Mesodermal cell (in vitro differentiated cells): ENCODE measurements around the gene CNPY1.

Experiments
- H3K27ac ChIP-seq: 2 replicates; pipeline ENCODE4 v1.7.0; 2013; ENCODE audit warnings: mild to moderate bottlenecking, low read depth, low read length, moderate library complexity; ENCODE audit not compliant: severe bottlenecking
- H3K36me3 ChIP-seq: 2 replicates; pipeline ENCODE4 v1.7.1; 2013; ENCODE audit warnings: mild to moderate bottlenecking, low read length, moderate library complexity; ENCODE audit not compliant: control insufficient read depth, insufficient read depth
- H3K4me1 ChIP-seq: one replicate; pipeline ENCODE4 v1.7.1; 2013; ENCODE audit warnings: mild to moderate bottlenecking, low read length; ENCODE audit not compliant: insufficient read depth, control insufficient read depth, poor library complexity, severe bottlenecking
- H3K4me3 ChIP-seq: 2 replicates; pipeline ENCODE4 v1.7.0; 2013; ENCODE audit warnings: low read length, control low read depth, mild to moderate bottlenecking; ENCODE audit not compliant: insufficient read depth, poor library complexity, severe bottlenecking; ENCODE audit errors: extremely low read depth
- H3K9me3 ChIP-seq: 2 replicates; pipeline ENCODE4 v1.7.1; 2013; ENCODE audit warnings: mild to moderate bottlenecking, low read length, moderate library complexity; ENCODE audit not compliant: control insufficient read depth
- WGBS, 2 experiments: methylation state at CpG; one replicate each; pipeline ENCODE4 v1.1.5; 2013; ENCODE audit warnings: missing lambda C conversion rate in 2 of 2; ENCODE audit not compliant: insufficient coverage in 2 of 2; 5-methylcytosine and 5-hydroxymethylcytosine counted together

CNPY1 gene

DNA sequence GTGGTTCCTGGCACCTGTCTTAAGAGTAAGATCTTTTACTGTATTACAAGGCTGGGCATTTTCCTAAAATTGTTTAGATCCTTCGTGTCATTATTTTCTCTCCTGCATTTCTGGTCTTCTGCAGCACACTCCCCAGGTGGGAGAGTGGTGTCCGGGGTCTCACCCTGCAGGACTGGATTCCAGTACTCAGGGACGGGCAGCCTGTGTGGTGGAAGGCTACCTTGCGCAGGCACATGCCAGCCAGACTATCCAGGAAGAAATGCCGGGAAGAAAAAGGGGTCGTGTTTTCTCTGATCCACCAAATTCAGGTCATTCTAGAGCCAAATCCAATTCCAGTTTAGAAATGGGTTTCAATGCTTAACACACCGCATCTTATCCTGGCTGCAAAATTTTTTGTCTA lies 27.7 kb downstream of the CNPY1 start:
- H3K4me1 ChIP-seq = no peaks in the 10 kb centered on the region
- no peak overlapping the region for H3K27ac ChIP-seq
- H3K4me3 ChIP-seq = no peak overlapping the region
- 80 to 89% methylated on average over 6 to 7 of the region's 7 CpGs for WGBS, 2 experiments
- no peaks in the 10 kb centered on the region for H3K9me3 ChIP-seq
- H3K36me3 ChIP-seq = no peaks in the 10 kb centered on the region

DNA sequence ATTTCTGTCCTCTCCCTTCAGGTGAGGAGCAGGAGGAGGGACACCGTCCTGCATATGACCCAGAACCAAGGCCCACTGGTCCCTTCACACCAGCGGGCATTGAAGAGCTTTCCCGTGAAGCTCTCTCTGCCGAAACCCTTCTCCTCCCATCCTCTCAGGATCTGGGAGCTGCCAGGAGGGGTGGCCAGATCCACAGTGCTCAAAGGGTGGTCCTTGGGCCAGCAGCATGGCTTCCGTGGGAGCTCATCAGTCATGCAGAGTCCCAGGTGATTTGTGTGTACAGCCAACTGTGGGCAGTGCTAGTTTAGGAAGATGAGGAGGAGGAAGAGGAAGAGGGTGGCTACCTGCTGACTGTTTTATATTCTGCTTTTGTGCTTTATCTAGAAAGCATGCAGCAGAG lies 28.4 kb downstream of the CNPY1 start:
- 67 to 81% methylated on average over 1 to 5 of the region's 5 CpGs for WGBS, 2 experiments
- H3K4me3 ChIP-seq = no peak overlapping the region
- H3K4me1 ChIP-seq = no peaks in the 10 kb centered on the region
- H3K9me3 ChIP-seq = no peaks in the 10 kb centered on the region
- no peak overlapping the region for H3K27ac ChIP-seq
- H3K36me3 ChIP-seq = no peaks in the 10 kb centered on the region

DNA sequence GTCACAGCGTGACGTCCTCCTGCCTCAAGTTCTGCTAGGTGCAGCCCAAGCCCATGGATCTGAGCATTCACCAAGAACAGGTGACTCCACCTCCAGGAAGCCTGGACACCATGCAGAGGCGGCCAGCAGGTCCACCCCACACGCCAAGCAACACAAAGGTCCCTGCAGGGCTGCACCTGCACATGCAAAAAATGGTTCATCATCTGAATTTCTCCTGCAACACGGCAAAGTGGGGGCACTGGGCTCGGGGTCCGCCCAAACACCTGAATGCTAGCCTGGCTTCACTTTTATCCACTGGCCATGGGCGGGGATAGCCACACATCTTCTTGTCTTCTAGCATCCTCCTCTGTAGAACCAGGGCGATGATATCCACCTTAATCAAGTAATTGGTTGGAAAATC lies 28.9 kb downstream of the CNPY1 start:
- H3K36me3 ChIP-seq = no peaks in the 10 kb centered on the region
- no peak overlapping the region for H3K4me3 ChIP-seq
- WGBS, 2 experiments = 79 to 82% methylated on average over 8 to 9 of the region's 9 CpGs
- H3K27ac ChIP-seq = no peak overlapping the region
- no peaks in the 10 kb centered on the region for H3K4me1 ChIP-seq
- no peaks in the 10 kb centered on the region for H3K9me3 ChIP-seq

DNA sequence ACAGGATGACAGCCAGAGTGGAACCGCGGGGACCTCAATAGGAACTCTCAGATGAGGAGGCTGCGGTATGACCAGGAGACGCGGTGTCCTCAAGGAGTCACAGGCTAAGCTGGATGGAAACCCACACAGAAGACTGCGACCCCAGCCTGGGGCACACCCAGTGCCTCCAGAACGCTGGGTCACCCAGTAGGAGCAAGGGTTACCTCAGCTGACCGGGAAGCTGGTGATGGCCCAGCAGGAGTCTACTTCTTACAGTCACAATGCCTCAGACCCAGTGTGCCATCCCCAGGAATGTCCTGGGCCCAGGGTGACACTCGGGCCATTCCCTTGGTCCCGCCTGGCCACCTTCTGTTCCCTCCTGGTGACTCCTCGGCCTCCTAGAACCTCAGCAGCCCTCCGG lies 29.9 kb downstream of the CNPY1 start:
- Histone ChIP-seq H3K36me3 (no peaks in the 10 kb centered on the region), H3K4me3 (no peak overlapping the region), H3K27ac (no peak overlapping the region), H3K9me3 (no peaks in the 10 kb centered on the region), H3K4me1 (no peaks in the 10 kb centered on the region)
- WGBS, 2 experiments = 81 to 86% methylated on average over 11 to 12 of the region's 12 CpGs

DNA sequence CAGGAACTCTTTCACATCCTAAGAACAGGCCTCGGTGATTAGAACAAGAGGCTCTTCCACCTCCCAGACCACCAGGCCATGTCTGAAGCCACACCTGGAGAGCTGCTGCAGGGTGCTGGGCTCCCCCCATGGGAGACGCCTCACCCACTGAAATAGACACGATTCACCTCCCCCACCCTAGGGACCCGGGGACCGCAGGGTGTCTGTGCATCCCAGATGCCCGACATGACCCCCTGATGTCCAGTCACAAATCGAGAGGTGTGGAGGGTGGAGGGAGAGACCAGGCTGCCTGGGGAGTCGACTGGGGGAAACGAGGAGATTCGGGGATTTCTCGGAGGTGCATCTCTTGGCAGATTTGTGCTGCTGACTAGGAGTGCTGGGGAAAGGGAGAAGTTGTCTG lies 31.0 kb downstream of the CNPY1 start:
- Histone ChIP-seq H3K4me3 (no peak overlapping the region), H3K27ac (no peak overlapping the region), H3K9me3 (no peaks in the 10 kb centered on the region), H3K36me3 (no peaks in the 10 kb centered on the region), H3K4me1 (no peaks in the 10 kb centered on the region)
- 71 to 94% methylated on average over 5 to 7 of the region's 11 CpGs for WGBS, 2 experiments

DNA sequence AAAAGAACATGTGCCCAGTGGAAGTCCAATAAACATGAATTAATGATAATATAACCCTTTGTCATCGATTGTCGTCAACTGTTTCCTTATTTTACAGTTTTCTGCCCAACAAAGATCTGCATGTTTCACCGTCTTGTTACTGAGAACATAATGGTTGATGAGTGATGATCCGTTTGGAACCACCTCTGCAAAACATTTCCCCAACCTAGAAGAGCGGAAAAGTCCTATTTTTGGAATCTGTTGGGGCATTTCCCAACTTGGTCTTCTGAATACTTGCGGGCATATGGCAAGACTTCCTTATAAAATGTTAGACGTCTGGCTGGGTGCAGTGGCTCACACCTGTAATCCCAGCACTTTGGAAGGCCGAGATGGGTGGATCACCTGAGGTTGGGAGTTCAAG lies 32.1 kb downstream of the CNPY1 start:
- Histone ChIP-seq H3K36me3 (no peaks in the 10 kb centered on the region), H3K27ac (no peak overlapping the region), H3K4me1 (no peaks in the 10 kb centered on the region), H3K4me3 (no peak overlapping the region), H3K9me3 (no peaks in the 10 kb centered on the region)
- 91% methylated on average over 3 to 5 of the region's 8 CpGs for WGBS, 2 experiments

DNA sequence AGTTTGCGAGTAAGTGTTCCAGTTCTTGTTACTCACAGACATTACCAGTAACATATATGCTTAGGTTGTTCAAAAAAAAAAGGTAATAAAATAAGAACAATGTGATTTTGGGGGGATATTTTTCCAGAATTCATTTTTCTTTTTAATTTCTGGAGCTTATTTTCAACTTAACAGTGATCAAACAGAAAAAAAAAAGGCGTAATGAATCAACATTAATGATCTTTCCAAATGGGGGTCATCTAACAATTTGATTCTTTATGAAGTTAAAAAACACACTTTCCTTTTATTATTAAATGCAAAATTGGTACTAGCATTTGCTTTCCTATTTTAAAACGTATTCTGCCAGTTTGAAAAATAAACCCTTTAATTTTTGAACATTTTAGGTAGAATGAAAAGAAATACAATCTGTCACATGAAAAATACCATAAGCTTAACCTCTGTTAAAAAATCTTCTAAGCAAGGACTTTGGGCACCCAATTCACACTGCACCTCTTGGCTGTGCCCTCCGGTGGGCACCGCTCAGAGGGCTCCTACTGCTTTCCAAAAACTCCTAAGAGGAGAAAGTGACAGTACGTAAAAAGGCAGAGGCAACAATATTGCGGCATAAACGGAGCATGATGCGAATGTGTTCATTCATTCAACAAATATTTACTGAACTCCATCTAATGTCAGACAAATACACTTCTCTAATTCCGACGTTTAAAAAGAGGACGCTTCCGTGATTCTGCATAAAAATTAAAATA lies 32.6 kb downstream of the CNPY1 start:
- H3K9me3 ChIP-seq = no peaks in the 10 kb centered on the region
- no peak overlapping the region for H3K4me3 ChIP-seq
- H3K36me3 ChIP-seq = no peaks in the 10 kb centered on the region
- H3K27ac ChIP-seq = no peak overlapping the region
- H3K4me1 ChIP-seq = no peaks in the 10 kb centered on the region
- WGBS, 2 experiments = 40 to 69% methylated on average over 1 to 9 of the region's 13 CpGs

DNA sequence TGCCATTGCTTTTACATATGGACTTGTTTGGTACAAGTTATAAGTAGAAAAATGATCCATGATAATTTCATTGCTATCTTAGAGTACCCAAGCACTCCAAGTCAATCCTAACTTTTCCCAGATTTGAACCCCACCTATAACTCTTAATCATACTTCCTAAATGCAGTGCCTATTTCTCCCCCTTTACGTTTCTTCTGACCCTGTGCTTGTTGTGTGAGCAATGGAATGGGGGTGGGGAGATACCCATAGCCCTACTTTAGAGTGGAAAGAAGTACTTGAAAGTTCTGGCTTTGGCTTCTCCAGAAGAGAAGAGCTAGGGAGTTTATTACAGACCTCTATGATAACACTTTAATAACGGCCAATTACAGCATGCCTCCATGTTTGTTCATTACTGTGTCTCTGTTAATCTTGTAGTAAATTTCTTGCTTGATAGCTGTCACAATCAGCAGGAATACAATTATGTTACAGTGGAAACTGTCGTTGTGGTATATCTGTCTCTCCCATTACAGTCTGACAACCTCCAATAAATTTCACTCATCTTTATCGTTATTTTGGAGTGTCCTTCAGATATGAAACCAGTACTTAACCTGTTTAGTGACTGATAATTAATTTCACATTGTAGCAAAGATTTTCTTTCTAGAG lies 34.0 kb downstream of the CNPY1 start:
- H3K36me3 ChIP-seq = no peaks in the 10 kb centered on the region
- H3K4me1 ChIP-seq = no peaks in the 10 kb centered on the region
- no CpG with 5 or more reads among the region's 4 CpGs for WGBS, 2 experiments
- H3K9me3 ChIP-seq = no peaks in the 10 kb centered on the region
- H3K4me3 ChIP-seq = no peak overlapping the region
- H3K27ac ChIP-seq = no peak overlapping the region

DNA sequence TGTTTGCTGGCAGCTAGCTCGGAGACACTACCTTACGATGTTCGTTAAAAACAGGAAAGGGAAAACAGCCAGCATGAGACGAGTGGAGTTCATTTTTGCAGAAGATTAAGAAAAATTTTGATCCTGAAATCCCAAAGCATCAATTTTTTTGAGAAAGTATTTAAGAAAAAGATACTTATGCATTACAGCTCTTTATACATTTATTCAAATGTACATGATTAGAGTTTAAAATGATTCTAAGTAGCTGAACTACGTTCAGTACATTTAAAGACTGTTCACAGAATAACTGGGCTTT lies 34.7 kb downstream of the CNPY1 start:
- WGBS, 2 experiments = 9 to 13% methylated on average over 3 to 4 of the region's 5 CpGs
- H3K4me3 ChIP-seq = no peak overlapping the region
- no peaks in the 10 kb centered on the region for H3K36me3 ChIP-seq

DNA sequence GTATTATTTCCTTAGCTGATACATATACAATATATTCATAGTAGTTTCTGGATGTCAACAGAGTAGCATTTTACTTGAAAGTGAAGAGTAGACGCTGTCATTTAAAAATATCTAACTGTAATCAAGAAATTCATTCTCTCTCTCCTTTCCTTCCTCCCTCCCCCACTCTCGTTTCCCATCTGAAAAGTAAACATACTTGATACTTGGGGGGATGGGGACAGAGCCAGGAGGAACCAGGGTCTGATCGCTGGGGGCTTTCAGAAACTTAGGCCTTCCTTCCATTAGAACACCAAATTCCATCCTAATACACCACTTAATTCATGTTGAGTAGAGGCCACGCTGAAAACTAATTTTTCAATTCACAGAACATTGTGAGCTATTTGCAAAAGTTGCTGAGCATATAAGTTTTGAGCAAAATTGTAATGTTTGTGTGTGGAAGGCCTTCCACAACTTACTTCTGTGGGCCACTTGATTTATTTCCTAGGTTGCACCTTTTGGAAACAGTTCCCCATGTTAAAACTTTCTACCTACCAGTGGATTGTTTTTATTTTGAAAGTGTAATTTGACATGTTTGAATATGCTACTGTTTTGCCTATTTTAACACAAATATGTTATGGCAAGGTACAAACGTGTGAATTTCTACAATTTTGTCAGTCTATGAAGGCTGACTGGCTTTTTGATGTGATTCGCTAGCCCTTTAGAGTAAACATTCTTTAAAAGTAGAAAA lies 35.2 kb downstream of the CNPY1 start:
- 0 to 6% methylated on average over 1 to 2 of the region's 6 CpGs for WGBS, 2 experiments
- Histone ChIP-seq H3K4me1 (no peaks in the 10 kb centered on the region), H3K27ac (no peak overlapping the region), H3K4me3 (no peak overlapping the region), H3K36me3 (no peaks in the 10 kb centered on the region), H3K9me3 (no peaks in the 10 kb centered on the region)

More for the DNA sequence above, 34.7 kb downstream of the CNPY1 start:
- H3K9me3 ChIP-seq = no peaks in the 10 kb centered on the region
- H3K27ac ChIP-seq = no peak overlapping the region
- H3K4me1 ChIP-seq = no peaks in the 10 kb centered on the region
